Measurements from ENCODE around the gene RSKR.
"Not testable (repeated sequence)": the region's sequence is repeated elsewhere in the genome, so short reads cannot be mapped to it uniquely, and the experiment has no call there.

Gene RSKR, protein sequence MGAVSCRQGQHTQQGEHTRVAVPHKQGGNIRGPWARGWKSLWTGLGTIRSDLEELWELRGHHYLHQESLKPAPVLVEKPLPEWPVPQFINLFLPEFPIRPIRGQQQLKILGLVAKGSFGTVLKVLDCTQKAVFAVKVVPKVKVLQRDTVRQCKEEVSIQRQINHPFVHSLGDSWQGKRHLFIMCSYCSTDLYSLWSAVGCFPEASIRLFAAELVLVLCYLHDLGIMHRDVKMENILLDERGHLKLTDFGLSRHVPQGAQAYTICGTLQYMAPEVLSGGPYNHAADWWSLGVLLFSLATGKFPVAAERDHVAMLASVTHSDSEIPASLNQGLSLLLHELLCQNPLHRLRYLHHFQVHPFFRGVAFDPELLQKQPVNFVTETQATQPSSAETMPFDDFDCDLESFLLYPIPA

DNA sequence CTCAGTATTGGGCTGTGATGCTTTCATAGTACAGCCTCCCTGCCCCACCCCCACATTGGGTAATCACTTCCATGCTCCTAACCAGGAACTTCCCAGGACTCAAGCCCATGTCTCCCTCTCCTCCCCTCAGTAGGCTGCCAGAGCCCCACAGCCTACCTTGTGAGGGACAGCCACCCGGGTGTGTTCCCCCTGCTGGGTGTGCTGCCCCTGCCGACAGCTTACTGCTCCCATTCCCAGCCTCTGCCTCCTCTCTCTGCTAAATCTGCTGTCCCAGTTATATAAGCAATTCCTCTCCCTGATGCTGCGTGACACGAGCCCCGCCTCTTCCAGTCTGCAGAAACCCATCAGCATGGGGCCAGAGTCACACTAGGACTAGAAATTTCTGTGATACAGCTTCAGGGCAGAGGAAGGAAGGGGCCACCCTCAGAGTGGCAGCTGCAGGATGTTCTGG, at the start of gene RSKR:
Gene RSKR, minus strand, starts transcription at position 255 of the 451 bp plus-strand sequence. Its CDS starts 24 bp downstream, at position 231.
- DNase-seq: no peak

DNA sequence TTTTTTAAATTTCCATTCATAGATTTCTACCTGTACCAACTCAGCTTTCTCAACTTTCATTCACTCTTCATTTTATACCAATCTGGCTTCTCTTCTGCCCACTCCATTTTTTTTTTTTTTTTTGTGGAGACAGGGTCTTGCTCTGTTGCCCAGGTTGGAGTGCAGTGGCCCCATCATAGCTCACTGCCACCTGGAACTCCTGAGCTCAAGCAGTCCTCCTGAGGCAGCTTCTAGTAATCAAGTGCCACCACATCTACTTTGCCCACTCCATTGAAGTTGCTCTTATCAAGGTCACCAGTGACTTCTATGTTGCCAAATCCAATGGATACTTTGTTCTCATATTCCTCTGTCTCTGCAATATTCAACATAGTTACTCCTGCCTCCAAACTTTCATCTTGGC, 49.7 kb upstream of the RSKR start:
- DNase-seq: peak; percentile 41

DNA sequence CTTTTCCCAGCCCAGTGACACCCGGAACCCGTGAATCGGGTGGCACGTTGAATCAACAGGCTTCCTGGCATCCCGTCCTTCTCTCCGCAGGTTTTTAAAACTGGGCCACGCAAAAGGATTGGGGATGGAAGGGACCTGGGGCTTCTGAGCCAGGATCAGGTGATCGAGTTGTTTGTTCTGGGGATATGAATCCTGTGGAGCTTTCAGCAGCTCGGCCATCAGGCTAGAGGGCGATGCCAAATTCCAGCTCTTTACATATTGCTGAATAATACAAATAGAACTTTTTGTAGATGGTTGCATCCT, 48.5 kb upstream of the RSKR start:
- DNase-seq: no peak

DNA sequence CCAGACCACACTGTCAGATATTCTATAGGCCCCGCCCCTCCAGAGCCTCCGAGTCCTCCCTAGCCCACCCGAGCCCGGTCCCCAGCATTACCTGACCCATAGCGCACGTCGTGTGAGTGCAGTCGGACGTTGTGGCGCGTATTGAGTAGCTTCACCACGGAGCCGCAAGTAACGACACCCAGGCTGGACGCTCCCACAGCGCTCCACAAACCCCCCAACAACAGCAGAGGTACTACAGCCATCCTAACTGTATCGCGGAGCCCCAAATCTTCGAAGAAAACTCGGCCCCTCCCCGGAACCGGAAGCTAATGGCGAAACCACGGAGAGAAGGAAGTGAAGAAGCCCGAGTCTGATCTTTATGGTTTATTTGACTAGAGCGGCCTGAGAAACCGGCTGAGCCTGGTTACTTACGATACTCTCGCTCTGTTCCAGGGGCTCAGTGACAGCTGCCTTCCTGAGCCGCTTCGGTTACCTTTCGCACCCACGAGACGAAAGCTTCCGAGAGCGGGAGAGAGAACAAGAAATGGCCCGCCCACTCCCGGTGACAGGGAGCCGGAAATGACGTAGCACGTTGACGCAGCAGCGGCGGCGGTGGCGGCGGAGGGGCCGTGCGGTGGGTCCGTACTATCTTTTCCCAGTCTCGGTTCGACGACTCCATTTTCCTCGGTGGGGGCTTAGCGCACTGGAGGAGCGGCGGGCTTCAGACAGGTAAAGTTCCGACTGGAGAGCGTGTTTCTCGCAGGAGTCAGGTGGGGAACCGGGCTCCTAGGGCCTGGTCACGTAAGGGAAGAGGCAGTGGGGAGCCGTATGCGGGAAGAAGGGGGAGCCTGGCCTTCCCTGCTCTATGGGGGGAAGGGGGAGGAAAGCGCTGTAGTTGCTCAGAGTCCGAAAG, 47.9 kb upstream of the RSKR start, which contains the start of the genes SDF2 and SUPT6H:
Gene SDF2, minus strand, starts transcription at position 272 of the 892 bp plus-strand sequence. Its CDS starts 30 bp downstream, at position 242.
Gene SUPT6H, plus strand, starts transcription at position 571 of the 892 bp plus-strand sequence. CDS start 11,197 bp downstream, outside the sequence.
- peak; percentile 96 for DNase-seq

DNA sequence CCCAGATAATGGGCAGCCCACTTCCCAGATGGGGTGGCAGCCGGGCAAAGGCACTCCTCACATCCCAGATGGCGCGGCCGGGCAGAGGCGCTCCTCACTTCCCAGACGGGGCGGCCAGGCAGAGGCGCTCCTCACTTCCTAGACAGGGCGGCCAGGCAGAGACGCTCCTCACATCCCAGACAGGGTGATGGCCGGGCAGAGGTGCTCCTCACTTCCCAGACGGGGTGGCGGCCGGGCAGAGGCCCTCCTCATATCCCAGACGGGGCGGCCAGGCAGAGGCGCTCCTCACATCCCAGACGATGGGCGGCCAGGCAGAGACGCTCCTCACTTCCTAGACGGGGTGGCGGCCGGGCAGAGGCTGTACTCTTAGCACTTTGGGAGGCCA, 45.5 kb upstream of the RSKR start:
- not testable (repeated sequence) for DNase-seq

DNA sequence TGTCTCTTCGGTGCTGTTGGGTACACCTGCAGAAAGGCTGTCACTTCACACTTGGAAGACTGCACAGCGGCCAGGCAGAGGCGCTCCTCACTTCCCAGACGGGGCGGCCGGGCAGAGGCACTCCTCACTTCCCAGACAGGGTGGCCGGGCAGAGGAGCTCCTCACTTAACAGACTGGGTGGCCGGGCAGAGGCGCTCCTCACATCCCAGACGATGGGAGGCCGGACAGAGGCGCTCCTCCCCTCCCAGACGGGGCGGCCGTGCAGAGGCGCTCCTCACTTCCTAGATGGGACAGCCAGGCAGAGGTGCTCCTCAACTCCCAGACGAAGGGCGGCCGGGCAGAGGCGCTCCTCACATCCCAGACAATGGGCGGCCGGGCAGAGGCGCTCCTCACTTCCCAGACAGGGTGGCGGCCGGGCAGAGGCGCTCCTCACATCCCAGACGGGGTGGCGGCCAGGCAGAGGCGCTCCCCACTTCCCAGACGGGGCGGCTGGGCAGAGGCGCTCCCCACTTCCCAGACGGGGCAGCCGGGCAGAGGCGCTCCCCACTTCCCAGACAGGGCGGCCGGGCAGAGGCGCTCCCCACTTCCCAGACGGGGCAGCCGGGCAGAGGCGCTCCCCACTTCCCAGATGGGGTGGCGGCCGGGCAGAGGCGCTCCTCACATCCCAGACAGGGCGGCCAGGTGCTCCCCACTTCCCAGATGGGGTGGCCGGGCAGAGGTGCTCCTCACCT, 44.9 kb upstream of the RSKR start:
- DNase-seq: not testable (repeated sequence)

DNA sequence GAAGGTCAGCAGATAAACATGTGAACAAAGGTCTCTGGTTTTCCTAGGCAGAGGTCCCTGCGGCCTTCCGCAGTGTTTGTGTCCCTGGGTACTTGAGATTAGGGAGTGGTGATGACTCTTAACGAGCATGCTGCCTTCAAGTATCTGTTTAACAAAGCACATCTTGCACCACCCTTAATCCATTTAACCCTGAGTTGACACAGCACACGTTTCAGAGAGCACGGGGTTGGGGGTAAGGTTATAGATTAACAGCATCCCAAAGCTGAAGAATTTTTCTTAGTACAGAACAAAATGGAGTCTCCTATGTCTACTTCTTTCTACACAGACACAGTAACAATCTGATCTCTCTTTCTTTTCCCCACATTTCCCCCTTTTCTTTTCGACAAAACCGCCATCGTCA, 44.4 kb upstream of the RSKR start:
- DNase-seq: not testable (repeated sequence)

DNA sequence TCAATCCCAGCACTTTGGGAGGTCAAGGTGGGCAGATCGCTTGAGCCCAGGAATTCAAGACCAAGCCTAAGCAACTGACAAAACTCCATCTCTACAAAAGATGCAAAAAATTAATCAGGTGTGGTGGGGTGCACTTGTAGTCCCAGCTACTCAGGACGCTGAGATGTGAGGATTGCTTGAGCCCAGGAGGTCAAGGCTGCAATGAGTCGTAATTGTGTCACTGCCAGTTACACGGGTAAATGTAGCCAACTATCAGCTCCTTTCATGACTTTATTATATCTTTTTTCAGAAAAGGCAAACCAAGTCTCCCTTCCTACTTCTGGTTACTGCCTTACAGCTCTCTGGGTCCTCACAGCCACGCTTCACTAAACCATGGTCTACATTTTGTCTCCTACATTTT, 43.8 kb upstream of the RSKR start:
- no peak for DNase-seq

DNA sequence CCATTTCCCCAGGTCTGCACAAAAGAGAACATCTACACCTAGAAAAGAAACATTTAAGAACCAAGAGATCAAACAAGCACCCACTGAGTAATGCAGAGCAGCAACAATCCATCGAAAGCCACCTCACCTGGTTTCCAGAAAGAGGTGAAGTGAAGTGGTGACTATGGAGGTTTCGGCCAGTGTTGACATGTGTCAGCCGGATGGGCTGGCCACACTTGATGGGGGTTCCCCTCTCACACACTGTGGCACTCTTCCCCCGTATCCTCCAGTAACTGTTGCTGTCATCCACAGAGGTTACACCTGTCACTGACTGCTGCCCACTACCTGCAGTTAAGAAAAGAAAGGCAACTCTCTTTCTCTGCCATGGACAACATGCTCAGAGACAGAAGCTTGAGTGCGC, 41.2 kb upstream of the RSKR start:
- no peak for DNase-seq

DNA sequence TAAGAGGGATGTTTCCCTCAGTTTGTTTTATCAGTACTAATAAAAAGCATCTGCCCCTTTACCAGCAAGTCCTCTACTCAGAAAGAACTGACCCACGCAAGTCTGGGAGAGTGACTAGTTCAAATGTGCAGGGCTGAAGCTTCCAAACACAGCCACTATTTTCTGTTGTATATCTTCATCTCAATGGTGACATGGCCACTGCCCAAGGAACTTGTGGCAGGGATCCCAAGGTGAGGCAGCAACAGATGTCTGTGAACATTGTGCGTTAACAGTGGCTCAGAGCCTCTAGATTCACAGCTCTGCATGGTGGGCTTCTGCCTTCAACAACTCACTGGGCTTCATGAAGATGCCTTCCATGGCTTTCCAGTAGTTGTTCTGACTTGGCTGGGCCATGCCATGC, 34.7 kb upstream of the RSKR start:
- DNase-seq: no peak

DNA sequence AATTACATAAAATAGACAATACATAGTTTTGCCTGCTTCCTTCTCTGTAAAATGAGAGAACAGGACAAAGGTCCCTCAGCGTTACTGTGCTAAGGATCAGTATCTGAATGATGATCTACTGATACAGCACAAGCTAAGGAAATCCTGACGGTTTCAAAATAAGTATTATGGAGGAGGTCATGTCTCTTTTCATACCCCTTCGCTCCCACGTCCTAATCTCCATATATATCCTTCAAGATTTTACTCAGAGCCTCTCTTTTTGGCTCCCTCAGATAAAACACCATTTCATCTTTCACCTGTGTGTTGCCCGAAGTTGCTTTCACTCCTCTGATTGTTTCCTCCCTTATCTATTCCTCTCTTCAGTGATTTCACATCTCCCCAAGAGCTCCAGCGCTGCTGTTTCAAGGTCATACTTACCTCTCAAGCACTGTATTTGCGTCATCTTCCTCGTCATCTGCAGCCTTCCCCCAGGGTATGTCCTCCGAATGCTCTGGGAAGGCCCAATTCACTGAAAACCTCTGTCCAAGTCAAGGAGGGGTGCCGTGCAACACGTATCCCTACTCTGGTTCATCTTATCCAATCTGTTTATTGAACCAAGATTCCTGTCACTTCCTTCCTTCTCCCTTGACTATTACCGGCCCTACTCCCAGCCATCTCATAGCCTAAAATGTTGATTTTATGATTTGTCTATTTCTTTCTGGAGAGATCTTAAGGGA, 32.2 kb upstream of the RSKR start:
- DNase-seq: no peak

DNA sequence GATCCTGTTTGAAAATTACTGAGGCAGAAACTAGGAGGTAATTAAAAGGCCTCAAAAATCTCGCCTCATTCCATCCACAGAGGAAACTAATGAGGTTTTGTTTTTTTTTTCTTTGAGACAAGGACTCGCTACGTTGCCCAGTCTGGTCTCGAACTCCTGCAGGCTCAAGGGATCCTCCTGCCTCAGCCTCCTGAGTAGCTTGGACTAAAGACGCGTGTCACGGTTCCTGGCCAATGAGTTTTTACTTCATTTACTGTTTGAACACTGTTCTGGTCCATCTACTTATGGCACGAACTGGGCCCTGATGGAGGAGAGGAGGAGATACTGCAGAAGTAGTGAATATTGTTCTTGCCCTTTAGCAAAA, 31.6 kb upstream of the RSKR start:
- DNase-seq: no peak

DNA sequence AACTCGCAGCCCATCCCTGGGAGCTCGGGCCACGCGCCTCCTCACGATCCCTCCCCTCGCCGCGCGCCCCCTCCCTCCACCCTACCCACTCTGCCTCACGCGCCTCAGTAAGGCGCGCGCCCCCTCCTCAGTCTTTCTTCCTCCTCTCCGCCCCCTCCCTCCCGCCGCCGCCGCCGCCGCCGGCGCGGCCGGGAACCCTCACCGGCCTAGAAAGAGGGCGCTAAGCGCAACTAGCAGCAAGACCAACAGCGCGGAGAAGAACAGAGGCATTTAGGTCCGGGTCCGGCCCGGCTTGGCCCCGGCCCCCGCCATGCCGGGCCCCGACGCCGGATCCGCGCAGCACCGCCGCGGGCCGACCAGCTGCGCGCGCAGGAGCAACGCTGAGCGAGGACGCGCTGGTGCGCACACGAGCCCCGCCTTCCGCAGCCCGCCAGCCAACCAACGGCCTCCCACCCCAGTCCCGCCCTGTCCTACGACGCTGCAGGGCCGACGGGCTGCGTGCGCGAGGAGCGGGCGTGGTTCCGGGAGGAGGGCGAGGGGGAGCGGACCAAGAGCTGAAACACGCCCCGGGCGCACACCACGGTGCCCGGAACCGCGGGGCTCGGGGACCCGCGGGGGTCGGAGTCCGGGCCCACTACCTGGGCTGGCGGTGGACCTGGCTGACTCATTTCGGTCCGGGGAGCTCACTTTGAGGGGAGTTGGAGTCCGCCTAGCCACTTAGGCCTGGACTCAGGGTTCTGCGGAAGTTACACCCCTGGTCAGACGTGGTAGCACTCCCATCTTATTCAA, 31.0 kb upstream of the RSKR start, which contains the start of gene BLTP2:
Gene BLTP2, minus strand, starts transcription at position 372 of the 789 bp plus-strand sequence. Its CDS starts 102 bp downstream, at position 270.
- DNase-seq: peak; percentile 94

DNA sequence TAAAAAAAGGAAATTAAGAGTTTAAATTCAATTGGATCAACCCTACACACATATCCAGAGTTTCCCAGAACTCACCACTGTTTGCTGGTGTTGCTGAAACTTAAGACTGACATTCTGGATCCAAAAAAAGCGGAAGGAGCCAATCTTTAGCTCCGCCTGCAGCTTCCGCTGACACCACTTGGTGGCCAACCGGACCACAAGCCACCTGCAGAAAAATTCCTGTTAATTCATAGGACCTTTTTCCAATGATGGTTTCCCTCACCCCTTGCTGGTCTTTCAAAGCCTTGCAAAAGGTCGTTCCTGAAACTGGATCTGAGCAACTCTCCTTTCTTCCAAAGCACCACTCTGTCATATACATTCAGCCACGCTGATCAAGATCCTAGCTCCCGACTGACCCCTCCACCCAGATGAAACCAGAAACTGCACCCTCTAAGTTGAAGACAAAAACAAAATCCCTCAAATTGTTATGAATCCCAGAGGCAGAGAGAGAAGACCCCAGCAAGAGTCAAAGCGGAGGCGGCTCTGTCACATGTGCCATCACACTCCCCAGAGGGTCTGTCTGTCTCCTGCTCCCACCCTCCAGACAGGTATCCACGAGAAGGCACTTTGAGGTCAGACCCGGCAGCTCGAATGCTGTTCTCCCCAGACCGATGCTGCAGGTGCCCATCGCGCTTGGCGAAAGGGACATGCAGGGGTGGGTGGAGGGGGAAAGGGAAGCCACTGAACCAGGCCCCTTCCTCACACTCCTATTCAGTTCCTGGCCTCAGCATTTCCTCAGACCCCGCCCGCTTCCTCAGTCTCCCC, 30.2 kb upstream of the RSKR start:
- DNase-seq: peak; percentile 76

DNA sequence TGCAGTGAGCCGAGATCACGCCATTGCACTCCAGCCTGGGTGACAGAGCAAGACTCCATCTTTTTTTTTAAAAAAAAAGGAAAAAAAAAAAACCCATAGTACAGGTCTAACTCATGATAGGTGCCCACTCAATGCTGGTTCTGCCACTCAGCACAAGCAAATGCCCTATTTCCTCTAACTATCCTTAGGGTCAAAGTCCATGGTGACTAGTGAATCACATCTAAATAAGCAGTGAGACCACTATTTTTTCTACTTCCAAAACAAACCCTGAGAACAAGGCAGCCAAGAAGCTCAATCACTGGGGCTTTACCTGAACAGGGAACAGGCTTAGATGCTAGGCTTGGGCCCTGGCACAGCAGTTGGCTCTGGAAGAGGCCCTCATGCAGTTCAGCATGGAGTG, 27.6 kb upstream of the RSKR start:
- no peak for DNase-seq

DNA sequence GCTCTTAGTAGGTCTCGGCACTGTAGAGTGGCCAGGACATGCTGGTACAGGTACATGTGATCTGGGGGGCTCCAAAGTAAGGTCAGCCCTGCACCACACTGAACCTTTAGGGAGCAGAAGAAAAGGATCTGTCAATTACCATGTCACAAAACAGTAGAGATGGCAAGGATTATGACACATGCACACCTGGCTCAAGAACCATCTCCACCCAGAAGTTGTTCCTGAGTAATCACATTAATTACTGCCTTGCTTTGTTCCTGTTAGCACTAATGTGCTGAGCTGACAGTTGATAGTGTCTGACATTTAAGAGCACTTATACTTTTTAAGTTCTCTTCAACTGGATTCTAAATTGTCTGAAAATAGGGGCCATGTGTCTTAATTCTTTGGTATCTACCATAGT, 21.5 kb upstream of the RSKR start:
- no peak for DNase-seq

DNA sequence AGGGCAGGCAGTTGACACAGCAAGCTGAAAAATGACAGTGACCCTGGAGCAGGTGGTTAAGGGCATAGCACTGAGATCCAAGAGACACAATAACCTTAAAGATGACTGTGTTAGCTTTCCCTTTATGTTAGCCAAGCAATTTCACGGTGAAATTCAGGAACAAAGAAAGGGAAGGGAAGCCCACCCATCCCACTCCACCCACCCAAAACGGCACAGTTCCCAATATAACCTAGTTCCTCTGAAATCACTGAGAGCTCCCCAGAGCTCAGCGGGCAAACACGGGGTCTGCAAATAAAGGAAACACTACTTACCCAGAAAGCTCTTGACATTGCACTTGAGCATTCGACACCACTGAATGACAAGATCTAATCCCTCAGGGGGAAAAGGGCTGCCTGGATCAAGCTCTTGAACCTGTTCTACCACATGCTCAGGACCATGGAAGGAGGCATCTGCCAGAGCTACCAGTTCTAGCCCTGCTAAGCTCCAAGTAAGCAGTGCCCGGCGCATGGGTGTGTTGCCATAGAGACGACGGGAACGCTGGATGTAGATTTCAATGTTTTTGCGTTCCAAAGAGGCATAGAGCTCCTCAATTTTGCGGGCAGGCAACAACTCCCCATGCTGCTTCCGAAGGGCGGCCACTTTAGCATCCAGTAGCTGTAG, 20.4 kb upstream of the RSKR start:
- no peak for DNase-seq

DNA sequence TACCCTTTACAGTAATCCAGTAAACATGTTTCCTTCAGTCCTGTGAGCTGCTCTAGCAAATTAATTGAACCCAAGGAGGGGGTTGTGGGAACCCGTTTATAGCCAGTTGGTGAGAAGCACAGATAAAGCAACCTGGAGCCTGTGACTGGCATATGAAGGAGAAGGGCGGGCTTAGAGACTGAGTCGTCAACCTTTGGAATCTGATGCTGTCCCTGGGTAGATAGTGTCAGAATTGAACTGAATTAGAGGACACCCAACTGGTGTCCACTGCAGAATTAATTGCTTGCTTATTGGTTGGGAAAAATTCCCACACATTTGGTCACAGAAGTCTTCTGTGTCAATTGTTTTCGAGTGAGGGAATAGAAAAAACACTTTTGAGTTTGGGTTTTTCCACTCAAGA, 12.8 kb upstream of the RSKR start:
- DNase-seq: no peak

DNA sequence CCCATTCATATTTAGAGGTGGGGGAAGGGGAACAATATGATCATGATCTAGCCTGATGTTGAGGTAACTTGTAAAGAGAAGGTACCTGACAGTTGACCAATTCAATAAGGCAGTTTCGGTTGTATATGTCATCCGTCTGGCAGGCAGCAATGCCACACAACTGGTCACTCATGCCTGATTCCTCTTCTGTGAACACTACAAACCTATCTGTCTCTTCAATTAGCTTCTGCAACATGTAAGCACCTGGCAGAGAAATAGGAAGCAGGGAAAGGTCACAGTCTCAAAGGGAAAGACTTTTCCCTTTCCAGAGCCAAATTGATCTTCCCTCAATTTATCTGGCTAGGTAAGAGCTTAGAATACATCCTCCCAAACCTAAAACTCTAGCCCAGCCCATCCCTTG, 10.2 kb upstream of the RSKR start:
- DNase-seq: no peak

DNA sequence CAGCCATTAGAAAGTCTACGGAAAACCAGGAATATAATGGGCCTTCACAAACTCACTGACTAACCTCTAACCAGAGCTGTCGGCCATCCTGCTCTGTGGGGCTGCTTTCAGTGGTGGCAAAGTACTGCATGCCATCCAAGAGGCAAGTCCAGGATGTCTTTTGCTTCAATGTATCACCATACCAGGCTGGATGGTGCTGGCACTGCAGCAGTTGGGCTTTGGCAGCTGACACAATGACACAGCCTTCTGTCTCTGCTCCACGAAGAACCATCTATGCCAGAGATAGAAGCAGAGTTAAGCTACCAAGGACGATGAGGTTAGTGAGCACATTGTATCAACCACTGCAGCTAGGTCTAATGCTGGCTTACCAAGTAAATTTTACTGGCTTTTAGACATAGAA, 9.7 kb upstream of the RSKR start:
- DNase-seq: no peak
